ENCODE results near the gene ICOS.

ICOS gene

GRCh38 chr2:204005940-204006721, 69.6 kb downstream of the ICOS start:
- Histone ChIP-seq H2AFZ (no peak overlapping the region), H3K4me1 (no peaks in the 10 kb centered on the region), H3K4me3 (ENCODE audit: low read depth, low read length) (no peak overlapping the region), H3K9me3 (ENCODE audit: control insufficient read depth, low read length) (no peaks in the 10 kb centered on the region), H3K27me3 (ENCODE audit: control insufficient read depth, insufficient read depth, low read length) (no peaks in the 10 kb centered on the region), H3K36me3 (ENCODE audit: control insufficient read depth, insufficient read depth, low read length) (no peaks in the 10 kb centered on the region), H3K79me2 (no peaks in the 10 kb centered on the region), H3K9ac (no peak overlapping the region), H3K4me2 (ENCODE audit: low read length) (no peak overlapping the region), H3K27ac (no peak overlapping the region)
- TF ChIP-seq CTCF (IDR thresholded peaks at IDR 0.05) = no peak

GRCh38 chr2:204008352-204008751, 71.8 kb downstream of the ICOS start:
- H3K9me3 ChIP-seq (ENCODE audit: control insufficient read depth, low read length) = no peaks in the 10 kb centered on the region
- H3K79me2 ChIP-seq = no peaks in the 10 kb centered on the region
- no peaks in the 10 kb centered on the region for H3K27me3 ChIP-seq (ENCODE audit: control insufficient read depth, insufficient read depth, low read length)
- no peak for TF ChIP-seq CTCF (IDR thresholded peaks at IDR 0.05)
- H3K4me3 ChIP-seq (ENCODE audit: low read depth, low read length) = no peak overlapping the region
- no peak overlapping the region for H3K4me2 ChIP-seq (ENCODE audit: low read length)
- H3K27ac ChIP-seq = no peak overlapping the region
- no peak overlapping the region for H2AFZ ChIP-seq
- peaks cover 2% of the 10 kb centered on the region for H3K4me1 ChIP-seq
- no peak overlapping the region for H3K9ac ChIP-seq
- H3K36me3 ChIP-seq (ENCODE audit: control insufficient read depth, insufficient read depth, low read length) = no peaks in the 10 kb centered on the region

- Histone ChIP-seq H3K9ac (no peak overlapping the region), H3K79me2 (no peaks in the 10 kb centered on the region), H3K27me3 (ENCODE audit: control insufficient read depth, insufficient read depth, low read length) (no peaks in the 10 kb centered on the region), H3K36me3 (ENCODE audit: control insufficient read depth, insufficient read depth, low read length) (no peaks in the 10 kb centered on the region), H3K27ac (no peak overlapping the region), H3K4me2 (ENCODE audit: low read length) (peak overlapping the region; percentile 6), H3K9me3 (ENCODE audit: control insufficient read depth, low read length) (no peaks in the 10 kb centered on the region), H2AFZ (peak overlapping the region; percentile 1), H3K4me3 (ENCODE audit: low read depth, low read length) (no peak overlapping the region), H3K4me1 (peaks cover 2% of the 10 kb centered on the region)
- TF ChIP-seq CTCF (IDR thresholded peaks at IDR 0.05) = no peak
Measured at GRCh38 chr2:204010628-204011560, 74.3 kb downstream of the ICOS start.
